Measurements from ENCODE around the gene CLDN1. TPM values are rescaled to one million over a fixed set of nuclear protein-coding genes. Genes with fewer than 3 reads are reported as not detected.

Gene CLDN1
- total RNA-seq, 2 donors from 2014 or later: 0.21 to 2.0 TPM

DNA sequence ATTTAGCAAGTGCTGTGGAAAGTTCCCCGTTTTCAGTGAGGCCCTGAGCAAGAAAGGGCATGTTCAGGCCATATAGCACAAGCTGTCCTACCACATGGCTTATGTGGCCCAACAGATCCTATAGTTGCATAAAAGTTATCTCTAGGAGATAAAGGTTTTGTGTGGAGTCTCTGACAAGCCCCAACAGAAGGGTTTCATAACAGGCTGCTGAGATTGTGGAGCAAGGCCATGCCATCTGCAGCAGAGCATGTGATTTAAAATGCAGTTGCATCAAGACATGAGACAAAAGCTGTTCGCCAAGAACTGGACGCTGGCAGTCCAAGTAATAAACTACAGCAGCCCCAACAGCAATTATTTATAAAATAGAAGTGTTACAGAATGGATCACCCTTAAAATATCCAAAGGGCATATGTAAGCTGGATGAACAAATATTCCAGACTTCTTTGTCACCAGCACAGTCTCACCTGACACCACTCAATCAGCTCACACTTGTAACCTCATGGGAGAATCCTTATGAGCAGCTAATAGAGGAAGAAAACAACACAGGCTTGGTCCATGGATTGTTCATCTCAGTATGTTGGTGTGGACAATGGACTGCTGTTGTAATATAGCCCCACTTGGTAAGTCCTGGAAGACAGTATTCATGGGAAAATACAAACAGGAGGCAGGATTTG, 14.4 kb upstream of the CLDN1 start:
- Histone ChIP-seq H3K4me3 (no peak overlapping the region), H3K9me3 (no peaks in the 10 kb centered on the region), H3K4me1 (ENCODE audit: control insufficient read depth in 1 of 2, low read depth in 2 of 2) (no peaks in the 10 kb centered on the region), H3K27ac (no peak overlapping the region), H3K36me3 (no peaks in the 10 kb centered on the region), H3K27me3 (replicated peaks; ENCODE audit: insufficient read depth) (no peaks in the 10 kb centered on the region)
- ATAC-seq (ENCODE audit: insufficient number of reproducible peaks, low FRiP score, low read depth) (no peak), DNase-seq (ENCODE audit: low spot score) (no peak)
- TF ChIP-seq, protein P1, sequence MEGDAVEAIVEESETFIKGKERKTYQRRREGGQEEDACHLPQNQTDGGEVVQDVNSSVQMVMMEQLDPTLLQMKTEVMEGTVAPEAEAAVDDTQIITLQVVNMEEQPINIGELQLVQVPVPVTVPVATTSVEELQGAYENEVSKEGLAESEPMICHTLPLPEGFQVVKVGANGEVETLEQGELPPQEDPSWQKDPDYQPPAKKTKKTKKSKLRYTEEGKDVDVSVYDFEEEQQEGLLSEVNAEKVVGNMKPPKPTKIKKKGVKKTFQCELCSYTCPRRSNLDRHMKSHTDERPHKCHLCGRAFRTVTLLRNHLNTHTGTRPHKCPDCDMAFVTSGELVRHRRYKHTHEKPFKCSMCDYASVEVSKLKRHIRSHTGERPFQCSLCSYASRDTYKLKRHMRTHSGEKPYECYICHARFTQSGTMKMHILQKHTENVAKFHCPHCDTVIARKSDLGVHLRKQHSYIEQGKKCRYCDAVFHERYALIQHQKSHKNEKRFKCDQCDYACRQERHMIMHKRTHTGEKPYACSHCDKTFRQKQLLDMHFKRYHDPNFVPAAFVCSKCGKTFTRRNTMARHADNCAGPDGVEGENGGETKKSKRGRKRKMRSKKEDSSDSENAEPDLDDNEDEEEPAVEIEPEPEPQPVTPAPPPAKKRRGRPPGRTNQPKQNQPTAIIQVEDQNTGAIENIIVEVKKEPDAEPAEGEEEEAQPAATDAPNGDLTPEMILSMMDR (IDR thresholded peaks at IDR 0.05): no peak

GRCh38 chr3:190333961-190334360, 11.7 kb upstream of the CLDN1 start:
- H3K36me3 ChIP-seq: no peaks in the 10 kb centered on the region
- no peaks in the 10 kb centered on the region for H3K4me1 ChIP-seq (ENCODE audit: control insufficient read depth in 1 of 2, low read depth in 2 of 2)
- no peak overlapping the region for H3K27ac ChIP-seq
- TF ChIP-seq, protein P1 (IDR thresholded peaks at IDR 0.05): no peak
- no peaks in the 10 kb centered on the region for H3K27me3 ChIP-seq (replicated peaks; ENCODE audit: insufficient read depth)
- no peaks in the 10 kb centered on the region for H3K9me3 ChIP-seq
- no peak for ATAC-seq (ENCODE audit: insufficient number of reproducible peaks, low FRiP score, low read depth)
- no peak overlapping the region for H3K4me3 ChIP-seq
- DNase-seq (ENCODE audit: low spot score): no peak

GRCh38 chr3:190330936-190331734, 8.9 kb upstream of the CLDN1 start:
- DNase-seq (ENCODE audit: low spot score): no peak
- H3K27ac ChIP-seq: no peak overlapping the region
- H3K4me1 ChIP-seq (ENCODE audit: control insufficient read depth in 1 of 2, low read depth in 2 of 2): peaks cover 0 to 5% of the 10 kb centered on the region in 2 donors
- H3K27me3 ChIP-seq (replicated peaks; ENCODE audit: insufficient read depth): no peaks in the 10 kb centered on the region
- H3K4me3 ChIP-seq: no peak overlapping the region
- ATAC-seq (ENCODE audit: insufficient number of reproducible peaks, low FRiP score, low read depth): no peak
- TF ChIP-seq, protein P1 (IDR thresholded peaks at IDR 0.05): no peak
- no peaks in the 10 kb centered on the region for H3K9me3 ChIP-seq
- H3K36me3 ChIP-seq: no peaks in the 10 kb centered on the region

DNA sequence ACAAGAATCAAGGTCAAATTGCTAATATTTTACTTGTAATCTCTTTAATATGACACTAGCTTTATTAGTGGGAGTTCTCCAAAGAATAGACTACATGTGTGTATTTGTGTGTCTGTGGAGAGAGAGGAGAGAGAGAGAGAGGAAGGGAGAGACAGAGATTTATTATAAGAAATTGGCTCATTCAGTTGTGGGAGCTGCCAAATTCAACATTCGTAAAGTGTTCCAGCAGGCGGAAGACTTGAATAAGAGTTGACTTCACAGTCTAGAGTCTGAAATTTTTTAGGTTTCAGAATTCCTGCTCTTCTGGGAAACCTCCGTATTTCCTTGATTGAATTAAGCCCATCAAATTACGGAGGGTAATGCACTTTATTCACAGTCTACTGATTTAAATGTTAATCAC, 4.7 kb upstream of the CLDN1 start:
- Histone ChIP-seq H3K27me3 (replicated peaks; ENCODE audit: insufficient read depth) (no peaks in the 10 kb centered on the region), H3K4me3 (no peak overlapping the region), H3K27ac (no peak overlapping the region), H3K36me3 (no peaks in the 10 kb centered on the region), H3K4me1 (ENCODE audit: control insufficient read depth in 1 of 2, low read depth in 2 of 2) (peaks cover 2 to 14% of the 10 kb centered on the region in 2 donors), H3K9me3 (no peaks in the 10 kb centered on the region)
- no peak for ATAC-seq (ENCODE audit: insufficient number of reproducible peaks, low FRiP score, low read depth)
- TF ChIP-seq, protein P1 (IDR thresholded peaks at IDR 0.05): no peak
- DNase-seq (ENCODE audit: low spot score): no peak

- Histone ChIP-seq H3K27ac (no peak overlapping the region), H3K27me3 (replicated peaks; ENCODE audit: insufficient read depth) (no peaks in the 10 kb centered on the region), H3K4me1 (ENCODE audit: control insufficient read depth in 1 of 2, low read depth in 2 of 2) (peaks cover 4 to 17% of the 10 kb centered on the region in 2 donors), H3K9me3 (no peaks in the 10 kb centered on the region), H3K4me3 (no peak overlapping the region), H3K36me3 (no peaks in the 10 kb centered on the region)
- TF ChIP-seq, protein P1 (IDR thresholded peaks at IDR 0.05): no peak
- DNase-seq (ENCODE audit: low spot score): no peak
- no peak for ATAC-seq (ENCODE audit: insufficient number of reproducible peaks, low FRiP score, low read depth)
Observed at GRCh38 chr3:190326361-190326760, 4.1 kb upstream of the CLDN1 start.

All from thoracic aorta (tissue), 2 donors.